ENCODE measurements around the gene ABLIM3.

ABLIM3 gene

DNA sequence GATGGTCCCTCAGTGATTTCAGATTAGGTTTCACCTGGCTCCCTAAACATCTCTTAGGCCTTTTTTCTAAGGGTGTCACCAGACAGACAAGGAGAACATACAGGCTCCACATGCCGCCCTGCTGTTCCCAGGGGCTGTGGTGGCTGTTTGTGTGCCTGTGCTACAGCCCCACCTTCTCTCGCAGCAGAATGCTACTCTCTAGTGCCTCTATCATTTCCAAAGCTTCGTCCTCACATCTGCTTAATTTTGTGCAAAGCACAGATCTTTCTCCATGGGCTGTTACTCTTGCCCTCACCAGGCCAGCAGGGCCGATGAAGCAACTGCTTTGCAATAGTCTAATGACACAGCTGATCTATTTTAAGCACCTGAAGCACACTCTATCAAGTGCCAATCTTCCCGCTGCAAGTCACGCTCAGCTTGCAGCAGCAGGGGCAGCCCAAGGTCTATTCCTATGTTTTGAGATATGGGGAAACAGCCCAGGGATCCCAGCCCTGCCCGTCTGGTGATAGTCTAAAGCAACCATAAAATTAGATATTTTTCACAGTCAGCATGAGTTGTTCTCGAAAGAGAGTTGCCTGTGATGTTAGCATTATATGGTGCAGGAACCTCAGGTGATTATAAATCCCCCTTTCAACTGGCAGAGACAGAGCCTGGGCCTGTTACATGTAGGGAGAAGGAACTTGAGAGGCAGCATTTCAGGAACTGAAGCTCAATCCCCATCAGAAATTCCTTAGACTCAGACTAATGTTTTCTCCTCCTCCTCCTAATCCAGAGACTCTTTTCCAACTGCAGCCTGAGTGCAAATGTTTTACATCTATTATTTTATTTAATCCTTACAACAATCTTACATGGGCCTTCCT, 12.7 kb downstream of the ABLIM3 start:
- TF ChIP-seq, protein P1, sequence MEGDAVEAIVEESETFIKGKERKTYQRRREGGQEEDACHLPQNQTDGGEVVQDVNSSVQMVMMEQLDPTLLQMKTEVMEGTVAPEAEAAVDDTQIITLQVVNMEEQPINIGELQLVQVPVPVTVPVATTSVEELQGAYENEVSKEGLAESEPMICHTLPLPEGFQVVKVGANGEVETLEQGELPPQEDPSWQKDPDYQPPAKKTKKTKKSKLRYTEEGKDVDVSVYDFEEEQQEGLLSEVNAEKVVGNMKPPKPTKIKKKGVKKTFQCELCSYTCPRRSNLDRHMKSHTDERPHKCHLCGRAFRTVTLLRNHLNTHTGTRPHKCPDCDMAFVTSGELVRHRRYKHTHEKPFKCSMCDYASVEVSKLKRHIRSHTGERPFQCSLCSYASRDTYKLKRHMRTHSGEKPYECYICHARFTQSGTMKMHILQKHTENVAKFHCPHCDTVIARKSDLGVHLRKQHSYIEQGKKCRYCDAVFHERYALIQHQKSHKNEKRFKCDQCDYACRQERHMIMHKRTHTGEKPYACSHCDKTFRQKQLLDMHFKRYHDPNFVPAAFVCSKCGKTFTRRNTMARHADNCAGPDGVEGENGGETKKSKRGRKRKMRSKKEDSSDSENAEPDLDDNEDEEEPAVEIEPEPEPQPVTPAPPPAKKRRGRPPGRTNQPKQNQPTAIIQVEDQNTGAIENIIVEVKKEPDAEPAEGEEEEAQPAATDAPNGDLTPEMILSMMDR (IDR thresholded peaks at IDR 0.05; ENCODE audit: control insufficient read depth, extremely low read depth, insufficient read depth): no peak
- H3K4me3 ChIP-seq (ENCODE audit: low read depth, low read length): no peak overlapping the region
- no peak for DNase-seq (ENCODE audit: low read depth)

DNA sequence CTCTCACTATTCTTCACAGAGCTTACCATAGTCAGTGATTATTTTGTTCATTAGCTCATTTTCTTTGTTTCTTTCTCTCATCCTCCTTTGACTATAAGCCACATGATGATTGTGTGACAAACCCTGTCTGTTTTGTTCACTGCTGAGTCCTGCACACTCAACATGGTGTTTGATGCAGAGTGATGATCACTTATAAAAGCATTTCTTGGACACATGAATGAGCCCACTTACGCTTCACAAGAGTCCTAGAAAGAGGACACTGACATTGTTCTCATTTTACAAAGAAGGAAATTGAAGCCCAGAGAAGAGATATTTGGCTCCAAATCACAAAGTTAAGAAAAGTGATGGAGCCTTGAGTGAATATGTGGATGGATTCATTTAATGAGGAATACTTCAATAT, 13.4 kb downstream of the ABLIM3 start:
- no peak overlapping the region for H3K4me3 ChIP-seq (ENCODE audit: low read depth, low read length)
- TF ChIP-seq, protein P1 (IDR thresholded peaks at IDR 0.05; ENCODE audit: control insufficient read depth, extremely low read depth, insufficient read depth): no peak
- DNase-seq (ENCODE audit: low read depth): no peak

DNA sequence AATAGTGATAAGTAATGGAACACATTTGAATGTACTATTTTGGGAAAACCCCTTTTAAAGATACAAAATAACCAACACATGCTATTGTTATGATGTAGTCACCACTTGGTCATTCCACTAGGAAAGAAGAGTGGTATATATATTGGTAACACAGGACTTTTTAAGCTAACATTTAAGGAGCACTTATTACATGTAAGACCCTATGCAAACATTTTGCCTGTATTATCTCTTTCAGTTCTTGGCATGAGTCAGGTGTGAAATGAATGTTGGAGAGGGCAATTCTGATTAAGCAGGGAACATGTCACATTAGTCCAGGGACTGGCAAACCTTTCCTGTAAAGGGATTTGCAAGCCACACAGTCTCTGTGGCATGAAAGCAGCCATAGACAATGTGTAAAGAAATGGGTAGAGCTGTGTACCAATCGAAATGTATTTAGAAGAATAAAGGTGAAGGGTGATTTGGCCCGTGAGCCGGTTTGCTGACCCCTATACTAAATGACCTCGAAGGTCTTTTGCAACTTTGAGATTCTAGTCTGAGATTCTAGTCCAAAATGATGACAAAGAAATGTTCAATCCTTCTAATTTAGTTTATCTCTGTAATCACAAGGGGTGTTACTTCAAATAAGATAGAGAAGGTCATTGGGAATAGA, 15.3 kb downstream of the ABLIM3 start:
- no peak for DNase-seq (ENCODE audit: low read depth)
- H3K4me3 ChIP-seq (ENCODE audit: low read depth, low read length): no peak overlapping the region
- TF ChIP-seq, protein P1 (IDR thresholded peaks at IDR 0.05; ENCODE audit: control insufficient read depth, extremely low read depth, insufficient read depth): no peak

DNA sequence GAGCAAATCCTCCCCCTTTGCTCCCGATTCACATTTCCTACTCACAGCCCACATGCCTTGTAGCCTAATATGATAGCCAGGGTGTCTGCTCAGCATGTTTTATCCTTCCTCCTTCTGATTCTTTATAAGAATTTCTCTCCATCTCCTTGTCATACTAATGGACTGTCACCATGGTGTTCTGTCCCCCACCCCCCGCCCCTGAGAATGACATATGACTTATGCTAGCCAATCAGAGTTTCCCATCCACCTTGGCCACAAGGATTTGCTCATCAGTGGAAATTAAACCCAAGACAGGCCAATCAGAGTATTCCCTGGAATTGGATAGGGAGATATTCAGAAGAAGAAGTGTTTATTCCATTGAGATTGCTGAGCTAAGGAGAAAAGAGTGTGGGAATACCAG, 16.0 kb downstream of the ABLIM3 start:
- DNase-seq (ENCODE audit: low read depth): no peak
- TF ChIP-seq, protein P1 (IDR thresholded peaks at IDR 0.05; ENCODE audit: control insufficient read depth, extremely low read depth, insufficient read depth): no peak
- no peak overlapping the region for H3K4me3 ChIP-seq (ENCODE audit: low read depth, low read length)

DNA sequence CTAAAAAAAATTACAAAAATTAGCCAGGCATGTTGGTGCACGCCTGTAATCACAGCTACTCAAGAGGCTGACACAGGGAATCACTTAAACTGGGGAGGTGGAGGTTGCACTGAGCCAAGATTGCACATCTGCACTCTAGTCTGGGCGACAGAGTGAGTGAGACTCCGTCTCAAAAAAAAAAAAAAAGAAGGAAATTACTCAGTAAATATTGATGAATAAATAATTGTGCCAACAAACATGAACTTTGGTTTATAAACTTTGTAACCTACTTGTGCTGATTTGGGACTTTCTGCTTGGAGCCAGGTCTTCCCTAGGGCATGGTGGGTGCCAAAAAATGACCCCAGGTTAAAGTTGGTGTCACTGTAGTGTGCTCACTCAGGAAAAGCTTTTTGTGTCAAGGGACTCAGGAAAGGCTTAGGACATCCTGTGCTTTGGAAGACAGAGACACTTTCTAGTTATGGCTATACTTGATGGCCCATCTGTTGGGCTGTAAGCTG, 19.0 kb downstream of the ABLIM3 start:
- DNase-seq (ENCODE audit: low read depth): no peak
- TF ChIP-seq, protein P1 (IDR thresholded peaks at IDR 0.05; ENCODE audit: control insufficient read depth, extremely low read depth, insufficient read depth): no peak
- H3K4me3 ChIP-seq (ENCODE audit: low read depth, low read length): no peak overlapping the region

DNA sequence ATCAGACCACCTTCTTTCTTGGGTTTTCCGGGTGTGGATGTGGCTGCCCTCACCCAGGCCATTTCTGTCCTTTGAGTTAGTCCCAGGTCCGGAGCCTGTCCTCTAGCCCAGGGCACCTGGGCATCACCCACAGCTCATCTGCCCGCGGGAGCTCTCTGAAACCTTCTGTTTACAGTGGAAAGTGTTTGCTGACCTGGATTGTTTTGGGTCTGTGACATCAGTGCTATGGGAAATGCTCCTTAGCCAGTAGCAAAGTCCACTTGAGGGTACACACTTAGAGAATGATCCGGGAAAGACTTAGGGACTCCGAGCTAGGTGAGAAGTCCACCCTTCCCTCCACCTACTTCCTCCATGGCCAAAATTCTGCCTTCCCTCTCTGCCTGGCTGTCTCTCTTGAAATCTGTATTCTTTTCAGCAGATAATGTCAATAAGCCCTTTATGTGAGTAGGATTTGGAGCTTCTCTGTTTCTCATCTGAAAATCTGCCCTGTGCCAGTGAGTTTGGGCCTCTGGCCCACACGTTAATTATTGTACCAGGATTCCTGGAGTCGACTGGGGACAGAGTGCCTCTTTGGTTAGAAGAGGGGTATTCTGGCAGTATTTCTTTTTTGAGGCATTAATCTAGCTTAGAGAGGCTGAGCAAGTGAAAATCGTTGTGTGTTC, 19.9 kb downstream of the ABLIM3 start:
- no peak overlapping the region for H3K4me3 ChIP-seq (ENCODE audit: low read depth, low read length)
- DNase-seq (ENCODE audit: low read depth): peak; percentile 68
- TF ChIP-seq, protein P1 (IDR thresholded peaks at IDR 0.05; ENCODE audit: control insufficient read depth, extremely low read depth, insufficient read depth): no peak
